ENCODE measurements around the gene GLRB.

- TF ChIP-seq CTCF (IDR thresholded peaks at IDR 0.05) (no peak), ZFX (IDR thresholded peaks at IDR 0.05; ENCODE audit: borderline replicate concordance) (no peak)
Observed at GRCh38 chr4:157219711-157220370, 143.9 kb downstream of the GLRB start.

Measured in 22Rv1 (cell line).